ENCODE data around the gene SEC14L5. TPM values are rescaled to one million over a fixed set of nuclear protein-coding genes. Genes with fewer than 3 reads are reported as not detected.

SEC14L5 gene
- total RNA-seq, 2 experiments from 2014 or later: 0.09 to 0.28 TPM

DNA sequence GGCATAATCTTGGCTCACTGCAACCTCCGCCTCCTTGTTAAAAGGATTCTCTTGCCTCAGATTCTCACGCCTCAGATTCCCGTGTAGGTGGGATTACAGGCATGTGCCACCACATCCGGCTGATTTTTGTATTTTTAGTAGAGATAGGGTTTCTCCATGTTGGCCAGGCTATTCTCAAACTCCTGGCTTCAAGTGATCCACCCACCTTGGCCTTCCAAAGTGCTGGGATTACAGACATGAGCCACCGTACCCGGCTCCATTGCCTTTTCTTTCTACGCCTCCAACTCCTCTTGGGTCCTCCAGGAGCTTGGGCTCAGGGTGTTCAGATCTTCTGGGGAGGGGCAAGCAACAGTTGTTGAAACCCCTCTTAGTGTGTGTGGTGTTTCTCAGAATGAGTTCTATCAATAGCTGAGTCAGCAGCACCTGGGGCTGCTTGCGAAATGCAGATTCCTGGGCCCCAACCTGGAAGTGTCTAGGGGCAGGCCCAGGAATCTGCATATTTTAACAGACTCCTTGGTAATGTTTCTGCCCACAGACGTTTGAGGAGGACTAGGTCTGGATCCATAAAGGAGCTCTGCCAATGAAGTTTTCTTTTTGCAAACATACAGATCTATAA, 31.4 kb downstream of the SEC14L5 start:
- intact Hi-C loops (cut with DNase I, micrococcal nuclease): no loop called here
- H3K36me3 Mint-ChIP-seq (ENCODE audit: low read depth): no peaks in the 10 kb centered on the region
- ChIA-PET CTCF (no interaction called here), POLR2A (no interaction called here)
- peaks cover 2% of the 10 kb centered on the region for H3K4me1 Mint-ChIP-seq
- no peak overlapping the region for H3K4me3 Mint-ChIP-seq
- H3K9me3 Mint-ChIP-seq (ENCODE audit: low read depth): peaks cover 2% of the 10 kb centered on the region
- H3K27me3 Mint-ChIP-seq: peaks cover 35% of the 10 kb centered on the region
- no peak overlapping the region for H3K27ac Mint-ChIP-seq
- ATAC-seq (no peak), DNase-seq (no peak)

DNA sequence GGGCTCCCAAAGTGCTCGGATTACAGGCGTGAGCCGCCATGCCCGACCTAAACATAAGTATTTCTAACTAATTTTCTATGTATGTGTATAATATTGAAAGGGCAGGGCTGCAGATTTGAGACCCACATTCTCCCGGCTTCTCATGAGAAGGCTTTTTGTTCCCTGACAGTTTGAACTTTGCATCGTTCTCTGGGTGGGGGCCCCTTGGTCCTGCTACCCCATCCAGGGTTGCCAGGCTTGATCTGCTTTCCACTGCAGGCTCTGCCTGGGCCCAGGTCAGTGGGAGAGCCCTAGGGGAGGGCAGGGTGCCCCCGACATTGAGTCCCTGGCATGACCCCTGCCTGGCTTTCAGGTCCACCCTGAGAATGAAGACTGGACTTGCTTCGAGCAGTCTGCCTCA, 32.3 kb downstream of the SEC14L5 start:
- H3K27me3 Mint-ChIP-seq: peaks cover 37% of the 10 kb centered on the region
- peaks cover 2% of the 10 kb centered on the region for H3K9me3 Mint-ChIP-seq (ENCODE audit: low read depth)
- ATAC-seq (no peak), DNase-seq (no peak)
- H3K4me1 Mint-ChIP-seq: peaks cover 2% of the 10 kb centered on the region
- ChIA-PET POLR2A (no interaction called here), CTCF (no interaction called here)
- intact Hi-C loops (cut with DNase I, micrococcal nuclease): no loop called here
- no peaks in the 10 kb centered on the region for H3K36me3 Mint-ChIP-seq (ENCODE audit: low read depth)
- H3K27ac Mint-ChIP-seq: no peak overlapping the region
- no peak overlapping the region for H3K4me3 Mint-ChIP-seq

DNA sequence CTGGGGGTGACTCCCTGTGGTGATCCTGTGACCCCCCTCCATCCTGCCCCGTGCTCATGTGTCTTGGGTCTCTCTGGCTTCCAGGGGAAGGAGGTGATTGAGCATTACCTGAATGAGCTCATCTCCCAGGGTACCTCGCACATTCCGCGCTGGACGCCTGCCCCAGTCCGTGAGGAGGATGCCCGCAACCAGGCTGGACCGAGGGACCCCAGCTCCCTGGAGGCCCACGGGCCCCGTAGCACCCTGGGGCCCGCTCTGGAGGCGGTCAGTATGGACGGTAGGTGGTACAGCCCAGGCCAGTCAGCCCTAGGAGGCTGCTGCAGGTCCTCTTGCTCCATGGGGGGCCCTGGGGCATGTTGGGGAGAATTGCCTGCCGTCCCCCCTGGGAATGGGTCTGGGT, 33.6 kb downstream of the SEC14L5 start:
- no peak for ATAC-seq
- peaks cover 31% of the 10 kb centered on the region for H3K27me3 Mint-ChIP-seq

DNA sequence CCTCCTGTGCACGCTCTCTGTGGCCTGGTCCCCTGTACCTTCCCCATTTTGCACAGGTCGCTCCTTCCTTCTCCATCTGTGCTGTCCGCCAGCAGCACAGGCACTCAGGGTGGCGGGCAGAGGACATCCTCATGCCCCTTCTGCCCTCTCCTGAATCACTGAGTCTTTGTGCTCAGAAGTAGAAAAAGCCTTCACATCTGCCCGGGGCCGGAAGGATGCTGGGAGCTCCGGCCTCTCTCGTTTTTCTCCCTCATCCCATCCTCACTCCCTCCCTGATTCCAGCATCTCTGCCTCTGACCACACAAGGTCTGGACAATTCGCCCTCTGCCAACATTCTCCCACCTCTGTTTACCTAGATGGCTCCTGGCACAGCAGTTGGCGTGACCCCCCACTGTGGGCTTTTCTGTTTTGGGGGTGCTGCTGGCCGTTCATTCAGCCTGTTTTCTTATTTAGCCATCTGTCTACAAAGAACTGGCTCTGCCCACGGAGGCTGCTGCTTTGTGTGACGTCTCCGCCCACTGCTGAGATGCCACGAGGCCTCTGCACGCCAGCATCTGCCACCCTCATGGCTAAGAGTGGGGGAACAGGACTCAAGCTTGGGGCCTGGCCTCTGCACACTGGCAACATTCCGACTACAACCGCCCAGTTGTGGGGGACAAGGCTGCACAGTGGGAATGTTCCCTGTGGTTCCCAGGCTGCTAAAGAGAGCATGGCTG, 36.7 kb downstream of the SEC14L5 start:
- Mint-ChIP-seq H3K36me3 (ENCODE audit: low read depth) (no peaks in the 10 kb centered on the region), H3K27ac (no peak overlapping the region), H3K4me3 (no peak overlapping the region), H3K4me1 (no peaks in the 10 kb centered on the region), H3K9me3 (ENCODE audit: low read depth) (no peaks in the 10 kb centered on the region), H3K27me3 (peaks cover 6% of the 10 kb centered on the region)
- ChIA-PET CTCF (no interaction called here), POLR2A (no interaction called here)
- intact Hi-C loops (cut with DNase I, micrococcal nuclease): no loop called here
- DNase-seq (no peak), ATAC-seq (no peak)

More for the DNA sequence above, 33.6 kb downstream of the SEC14L5 start:
- POLR2A ChIA-PET: no interaction called here
- CTCF ChIA-PET: no interaction called here
- DNase-seq: no peak
- no peak overlapping the region for H3K27ac Mint-ChIP-seq
- intact Hi-C loops (cut with DNase I, micrococcal nuclease): no loop called here
- H3K9me3 Mint-ChIP-seq (ENCODE audit: low read depth): no peaks in the 10 kb centered on the region
- H3K4me3 Mint-ChIP-seq: no peak overlapping the region
- no peaks in the 10 kb centered on the region for H3K36me3 Mint-ChIP-seq (ENCODE audit: low read depth)
- H3K4me1 Mint-ChIP-seq: peaks cover 2% of the 10 kb centered on the region

DNA sequence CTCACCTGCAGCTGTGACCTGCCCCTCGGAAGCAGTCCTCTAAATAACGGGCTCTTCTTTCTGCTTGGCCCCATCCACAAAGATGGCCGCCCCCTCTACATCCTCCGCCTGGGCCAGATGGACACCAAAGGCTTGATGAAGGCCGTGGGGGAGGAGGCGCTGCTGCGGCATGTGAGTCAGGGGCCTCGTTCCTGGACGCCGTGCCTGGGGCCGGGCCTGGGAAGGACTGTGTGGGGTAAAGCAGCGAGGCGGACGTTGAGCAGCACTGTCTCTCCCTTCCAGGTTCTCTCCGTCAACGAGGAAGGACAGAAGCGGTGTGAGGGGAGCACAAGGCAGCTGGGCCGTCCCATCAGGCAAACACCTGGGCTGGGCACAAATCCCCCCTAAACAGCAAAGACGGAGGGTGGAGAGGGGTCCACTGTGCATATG, 42.5 kb downstream of the SEC14L5 start:
- DNase-seq (no peak), ATAC-seq (no peak)
- Mint-ChIP-seq H3K27me3 (peaks cover 2% of the 10 kb centered on the region), H3K27ac (no peak overlapping the region), H3K9me3 (ENCODE audit: low read depth) (no peaks in the 10 kb centered on the region), H3K4me3 (no peak overlapping the region), H3K4me1 (no peaks in the 10 kb centered on the region), H3K36me3 (ENCODE audit: low read depth) (no peaks in the 10 kb centered on the region)
- POLR2A ChIA-PET: no interaction called here
- CTCF ChIA-PET: no interaction called here
- intact Hi-C loops (cut with DNase I, micrococcal nuclease): no loop called here

DNA sequence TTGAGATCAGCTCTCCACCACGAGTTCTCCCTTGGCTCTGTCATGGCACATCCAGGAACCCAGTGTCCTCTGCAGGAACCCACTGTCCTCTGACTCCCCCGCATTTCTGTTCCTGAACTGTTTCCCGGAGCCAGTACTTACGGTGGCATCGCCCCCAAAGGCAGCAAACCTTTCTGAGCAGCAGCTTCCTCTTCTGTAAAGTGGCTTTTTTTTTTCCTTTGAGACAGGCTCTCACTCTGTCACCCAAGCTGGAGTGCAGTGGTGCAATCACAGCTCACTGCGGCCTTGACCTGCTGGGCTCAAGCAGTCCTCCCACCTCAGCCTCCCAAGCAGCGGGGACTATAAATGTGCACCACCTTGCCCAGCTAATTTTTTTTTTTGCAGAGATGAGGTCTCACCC, 43.4 kb downstream of the SEC14L5 start:
- Mint-ChIP-seq H3K9me3 (ENCODE audit: low read depth) (no peaks in the 10 kb centered on the region), H3K27me3 (peaks cover 2% of the 10 kb centered on the region), H3K27ac (no peak overlapping the region), H3K36me3 (ENCODE audit: low read depth) (no peaks in the 10 kb centered on the region), H3K4me1 (no peaks in the 10 kb centered on the region), H3K4me3 (no peak overlapping the region)
- no peak for ATAC-seq
- POLR2A ChIA-PET: no interaction called here
- no peak for DNase-seq
- intact Hi-C loops (cut with DNase I, micrococcal nuclease): no loop called here
- CTCF ChIA-PET: no interaction called here

DNA sequence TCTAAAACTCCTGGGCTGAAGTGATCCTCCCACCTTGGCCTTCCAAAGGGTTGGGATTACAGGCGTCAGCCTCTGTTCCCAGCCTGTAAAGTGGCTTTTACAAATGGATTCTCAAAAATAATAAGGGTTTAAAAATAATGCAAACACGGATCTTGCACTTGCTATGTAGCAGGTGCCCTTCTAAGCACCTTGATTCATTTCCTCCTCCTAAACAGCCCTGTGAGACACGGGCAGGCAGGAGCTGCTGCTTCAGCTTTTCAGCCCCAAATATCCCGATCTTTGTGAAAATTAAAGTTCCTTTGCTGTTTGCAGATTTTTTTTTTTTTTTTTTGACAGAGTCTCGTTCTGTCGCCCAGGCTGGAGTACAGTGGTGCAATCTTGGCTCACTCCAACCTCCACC, 43.9 kb downstream of the SEC14L5 start:
- ChIA-PET POLR2A (no interaction called here), CTCF (interaction anchor here (0.7 kb wide), 1 partner anchor 165 kb away, joined by 3 read pairs; no protein-coding TSS in a partner anchor)
- Mint-ChIP-seq H3K4me1 (no peaks in the 10 kb centered on the region), H3K27me3 (peaks cover 2% of the 10 kb centered on the region), H3K4me3 (no peak overlapping the region), H3K9me3 (ENCODE audit: low read depth) (no peaks in the 10 kb centered on the region), H3K27ac (no peak overlapping the region), H3K36me3 (ENCODE audit: low read depth) (no peaks in the 10 kb centered on the region)
- intact Hi-C loops (cut with DNase I, micrococcal nuclease): no loop called here
- ATAC-seq (no peak), DNase-seq (no peak)

DNA sequence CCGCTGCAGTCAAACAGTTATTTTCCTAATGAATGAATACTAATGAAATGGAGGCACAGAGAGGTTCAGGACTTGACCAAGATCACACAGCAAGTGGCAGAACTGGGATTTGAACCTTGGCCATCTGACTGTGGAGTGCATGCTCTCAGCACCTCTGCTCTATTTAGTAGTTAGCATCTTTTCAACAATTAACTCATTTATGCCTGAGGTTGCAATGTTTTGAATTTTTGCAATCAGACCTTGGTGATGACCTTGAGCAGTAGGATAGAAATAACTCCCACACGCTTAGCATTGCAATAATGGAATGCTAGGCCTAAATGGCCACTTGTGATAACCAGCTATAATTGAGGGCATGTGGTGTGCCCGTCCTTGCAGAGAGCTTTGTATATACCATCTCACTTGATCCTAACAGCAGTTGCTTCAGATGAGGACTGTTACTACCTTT, 44.6 kb downstream of the SEC14L5 start:
- intact Hi-C loops (cut with DNase I, micrococcal nuclease): no loop called here
- ATAC-seq (no peak), DNase-seq (no peak)
- Mint-ChIP-seq H3K27me3 (peaks cover 2% of the 10 kb centered on the region), H3K4me3 (no peak overlapping the region), H3K9me3 (ENCODE audit: low read depth) (no peaks in the 10 kb centered on the region), H3K4me1 (no peaks in the 10 kb centered on the region), H3K36me3 (ENCODE audit: low read depth) (no peaks in the 10 kb centered on the region), H3K27ac (no peak overlapping the region)
- POLR2A ChIA-PET: no interaction called here
- CTCF ChIA-PET: no interaction called here

DNA sequence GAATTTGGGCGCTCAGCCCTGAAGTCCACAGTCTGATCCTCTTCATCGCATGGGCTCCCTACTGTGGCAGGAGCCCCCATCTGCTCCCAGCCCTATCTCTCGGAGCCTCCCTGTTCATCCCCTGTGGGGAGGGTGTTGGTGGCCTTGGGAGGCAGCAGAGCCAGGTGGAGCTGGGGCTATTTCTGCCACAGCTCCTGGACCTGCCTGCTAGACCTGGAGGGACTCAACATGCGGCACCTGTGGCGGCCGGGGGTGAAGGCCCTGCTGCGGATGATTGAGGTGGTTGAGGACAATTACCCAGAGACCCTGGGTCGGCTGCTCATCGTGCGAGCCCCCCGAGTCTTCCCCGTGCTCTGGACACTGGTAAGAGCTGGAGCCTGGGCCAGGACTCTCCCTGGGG, 45.1 kb downstream of the SEC14L5 start:
- Mint-ChIP-seq H3K9me3 (ENCODE audit: low read depth) (no peaks in the 10 kb centered on the region), H3K4me1 (no peaks in the 10 kb centered on the region), H3K4me3 (no peak overlapping the region), H3K27me3 (peaks cover 2% of the 10 kb centered on the region), H3K36me3 (ENCODE audit: low read depth) (no peaks in the 10 kb centered on the region), H3K27ac (no peak overlapping the region)
- DNase-seq (no peak), ATAC-seq (no peak)
- intact Hi-C loops (cut with DNase I, micrococcal nuclease): no loop called here
- ChIA-PET CTCF (no interaction called here), POLR2A (no interaction called here)

DNA sequence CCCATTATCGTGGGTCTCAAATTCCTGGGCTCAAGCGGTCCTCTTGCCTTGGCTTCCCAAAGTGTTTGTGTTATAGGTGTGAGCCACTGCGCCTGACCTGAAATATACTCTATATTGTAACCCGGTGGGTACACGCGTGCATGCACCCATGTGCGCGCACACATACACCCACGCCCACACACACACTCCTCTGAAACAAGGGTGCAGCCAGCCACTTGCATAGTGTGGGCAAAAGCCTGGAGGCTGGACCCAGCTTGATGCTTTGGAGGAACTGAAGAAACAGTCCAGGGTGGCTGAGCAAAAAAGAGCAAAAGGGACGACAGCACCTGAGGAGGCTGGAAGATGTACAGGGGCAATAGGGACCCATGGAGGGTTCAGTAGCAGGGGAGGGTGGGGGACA, 45.7 kb downstream of the SEC14L5 start:
- no peak overlapping the region for H3K4me3 Mint-ChIP-seq
- H3K27me3 Mint-ChIP-seq: no peaks in the 10 kb centered on the region
- ATAC-seq: no peak
- intact Hi-C loops (cut with DNase I, micrococcal nuclease): no loop called here
- ChIA-PET CTCF (no interaction called here), POLR2A (no interaction called here)
- no peak overlapping the region for H3K27ac Mint-ChIP-seq
- no peaks in the 10 kb centered on the region for H3K9me3 Mint-ChIP-seq (ENCODE audit: low read depth)
- H3K36me3 Mint-ChIP-seq (ENCODE audit: low read depth): no peaks in the 10 kb centered on the region
- no peak for DNase-seq
- no peaks in the 10 kb centered on the region for H3K4me1 Mint-ChIP-seq

DNA sequence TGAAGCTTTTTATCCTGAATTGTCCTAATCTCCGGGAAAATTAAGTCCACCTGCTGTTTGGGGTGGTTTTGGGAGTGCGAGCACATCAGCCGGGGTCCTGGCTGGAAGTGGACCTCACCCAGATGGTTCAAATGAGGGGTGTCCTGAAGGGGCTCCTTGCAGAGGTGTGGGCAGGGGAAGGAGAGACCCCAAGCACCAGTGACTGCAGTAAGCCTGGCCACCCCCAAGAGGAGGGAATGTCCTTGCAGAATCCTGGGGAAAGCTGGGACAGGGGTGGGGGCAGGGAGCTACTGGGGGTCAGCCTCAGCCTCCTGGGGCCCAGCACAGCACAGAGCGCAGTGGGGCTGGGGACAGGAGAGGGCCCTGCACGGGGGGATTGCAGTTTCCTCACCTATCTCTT, 46.2 kb downstream of the SEC14L5 start:
- Mint-ChIP-seq H3K9me3 (ENCODE audit: low read depth) (no peaks in the 10 kb centered on the region), H3K27me3 (no peaks in the 10 kb centered on the region), H3K36me3 (ENCODE audit: low read depth) (no peaks in the 10 kb centered on the region), H3K27ac (no peak overlapping the region), H3K4me1 (no peaks in the 10 kb centered on the region), H3K4me3 (no peak overlapping the region)
- ATAC-seq: no peak
- CTCF ChIA-PET: no interaction called here
- POLR2A ChIA-PET: no interaction called here
- no peak for DNase-seq
- intact Hi-C loops (cut with DNase I, micrococcal nuclease): no loop called here

DNA sequence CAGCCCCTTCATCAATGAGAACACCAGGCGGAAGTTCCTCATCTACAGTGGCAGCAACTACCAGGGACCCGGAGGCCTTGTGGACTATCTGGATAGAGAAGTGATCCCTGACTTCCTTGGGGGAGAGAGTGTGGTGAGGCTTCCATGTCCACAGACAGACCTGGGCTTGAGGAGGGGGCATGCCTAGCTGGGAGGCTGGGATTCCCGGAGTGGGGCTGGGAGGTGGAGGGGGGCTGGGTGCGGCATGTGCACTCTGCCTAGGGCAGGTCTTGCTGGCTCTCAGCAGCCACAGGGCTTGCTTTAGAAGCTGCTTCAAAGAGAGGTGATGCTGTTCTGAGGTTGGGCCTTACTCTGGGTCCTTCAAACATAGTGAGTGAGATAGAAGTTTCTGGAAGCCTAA, 47.8 kb downstream of the SEC14L5 start:
- ATAC-seq: no peak
- H3K9me3 Mint-ChIP-seq (ENCODE audit: low read depth): no peaks in the 10 kb centered on the region

More for the DNA sequence above, 47.8 kb downstream of the SEC14L5 start:
- no peak for DNase-seq
- POLR2A ChIA-PET: no interaction called here
- no peaks in the 10 kb centered on the region for H3K4me1 Mint-ChIP-seq
- CTCF ChIA-PET: no interaction called here
- H3K27ac Mint-ChIP-seq: no peak overlapping the region
- no peaks in the 10 kb centered on the region for H3K36me3 Mint-ChIP-seq (ENCODE audit: low read depth)
- intact Hi-C loops (cut with DNase I, micrococcal nuclease): no loop called here
- peaks cover 7% of the 10 kb centered on the region for H3K27me3 Mint-ChIP-seq
- no peak overlapping the region for H3K4me3 Mint-ChIP-seq
